CD4-positive, alpha-beta memory T cell (primary cell): ENCODE data around the gene GCG. TPM values are rescaled to one million over a fixed set of nuclear protein-coding genes. Genes with fewer than 3 reads are reported as not detected.
A peak's percentile ranks its signal among the peaks of the same experiment; 100 is the strongest.

ENCODE experiments used
- CTCF ChIA-PET: fragments of 350-600 bp; sonication (Branson Sonifier 250); formaldehyde crosslinking; loops from one replicate; lab custom pipeline; 2021; ENCODE audit warnings: inconsistent platforms; ENCODE audit not compliant: partially characterized antibody; lab: Charles Lee
- POLR2A ChIA-PET: fragments of 350-600 bp; sonication (Branson Sonifier 250); formaldehyde crosslinking; loops from one replicate; lab custom pipeline; 2021; ENCODE audit not compliant: partially characterized antibody; lab: Charles Lee
- DNase-seq, 5 donors: peaks; one replicate each; pipeline versions ENCODE4 v3.0.0 to v3.0.0-alpha.2; 2020 to 2022; ENCODE audit warnings: mixed read lengths in 1 of 5
- H3K27ac ChIP-seq: one replicate; pipeline ENCODE4 v1.7.0; 2013; ENCODE audit warnings: low read depth, low read length
- H3K27me3 ChIP-seq: 2 replicates; pipeline ENCODE4 v1.7.0; 2013; ENCODE audit warnings: mild to moderate bottlenecking, low read length, moderate library complexity; ENCODE audit not compliant: insufficient read depth
- H3K36me3 ChIP-seq: 2 replicates; pipeline ENCODE4 v1.7.0; 2013; ENCODE audit warnings: mild to moderate bottlenecking, low read length, moderate library complexity; ENCODE audit not compliant: insufficient read depth
- H3K4me1 ChIP-seq: 2 replicates; pipeline ENCODE4 v1.7.0; 2013; ENCODE audit warnings: mild to moderate bottlenecking, low read length, moderate library complexity; ENCODE audit not compliant: insufficient read depth
- H3K4me3 ChIP-seq, 2 donors: one replicate each; pipeline ENCODE4 v1.7.0; 2013; ENCODE audit warnings: low read length in 2 of 2, mild to moderate bottlenecking in 1 of 2
- H3K9me3 ChIP-seq, 2 donors: one replicate each; pipeline ENCODE4 v1.7.0; 2013; ENCODE audit warnings: low read length in 2 of 2, control low read depth in 1 of 2; ENCODE audit not compliant: control insufficient read depth in 1 of 2
- H3K27ac Mint-ChIP-seq, 7 donors: one replicate each; pipeline ENCODE4 v1.8.0; 2020 to 2021; ENCODE audit warnings: mixed read lengths in 7 of 7, mild to moderate bottlenecking in 6 of 7, inconsistent platforms in 3 of 7, moderate library complexity in 3 of 7
- H3K27me3 Mint-ChIP-seq, 2 donors: one replicate each; pipeline ENCODE4 v1.8.0; 2020 to 2021; ENCODE audit warnings: mixed read lengths in 2 of 2
- H3K36me3 Mint-ChIP-seq, 2 donors: one replicate each; pipeline ENCODE4 v1.8.0; 2020 to 2021; ENCODE audit warnings: mixed read lengths in 2 of 2, inconsistent platforms in 1 of 2, mild to moderate bottlenecking in 1 of 2
- H3K4me1 Mint-ChIP-seq, 4 donors: one replicate each; pipeline ENCODE4 v1.8.0; 2020 to 2021; ENCODE audit warnings: mixed read lengths in 4 of 4, mild to moderate bottlenecking in 1 of 4
- H3K4me3 Mint-ChIP-seq, 8 donors: one replicate each; pipeline ENCODE4 v1.8.0; 2020 to 2021; ENCODE audit warnings: mixed read lengths in 8 of 8, mild to moderate bottlenecking in 7 of 8, moderate library complexity in 6 of 8, inconsistent platforms in 3 of 8
- H3K9me3 Mint-ChIP-seq, 8 donors: one replicate each; pipeline ENCODE4 v1.8.0; 2020 to 2021; ENCODE audit warnings: mixed read lengths in 8 of 8, mild to moderate bottlenecking in 5 of 8, inconsistent platforms in 3 of 8, moderate library complexity in 1 of 8
- intact Hi-C: fragments of 100-400 bp; cut with micrococcal nuclease; formaldehyde crosslinking; loops from one replicate; pipeline ENCODE4 v1.15.1; 2023
- polyA plus RNA-seq, 2 donors: library from polyadenylated mRNA; unstranded; fragments of 300-500 nt; fragmentation: Illumina TruSeq; gene quantifications; one replicate each; pipeline ENCODE4 v1.2.3, GENCODE V29; 2021
- total RNA-seq, 2 experiments: library from RNA; stranded (reverse); gene quantifications; one replicate each; pipeline ENCODE4 v1.2.3, GENCODE V29; 2021

GCG gene
- total and polyA plus RNA-seq, 4 experiments from 2014 or later, result not detected

- ChIA-PET CTCF (interaction anchor here (0.6 to 1.8 kb wide), 2 partner anchors 48 to 845 kb away, joined by 3 to 4 read pairs; no protein-coding TSS in a partner anchor), POLR2A (no interaction called here)
- intact Hi-C loops, result no loop called here
- Histone ChIP-seq H3K27ac (no peak overlapping the region), H3K36me3 (no peaks in the 10 kb centered on the region), H3K4me1 (no peaks in the 10 kb centered on the region), H3K4me3 (no peak overlapping the region), H3K9me3 (no peaks in the 10 kb centered on the region), H3K27me3 (no peaks in the 10 kb centered on the region)
- H3K36me3 Mint-ChIP-seq, result no peaks in the 10 kb centered on the region
- peaks cover 0 to 2% of the 10 kb centered on the region in 2 donors for H3K27me3 Mint-ChIP-seq
- H3K9me3 Mint-ChIP-seq, result peaks cover 0 to under 1% (median 0%) of the 10 kb centered on the region in 8 donors
- H3K27ac Mint-ChIP-seq, result no peak overlapping the region
- no peak overlapping the region for H3K4me3 Mint-ChIP-seq
- H3K4me1 Mint-ChIP-seq, result peaks cover 0 to 2% (median 0%) of the 10 kb centered on the region in 4 donors
- no peak for DNase-seq
Observed at GRCh38 chr2:162106146-162106551, 45.9 kb downstream of the GCG start.

DNA sequence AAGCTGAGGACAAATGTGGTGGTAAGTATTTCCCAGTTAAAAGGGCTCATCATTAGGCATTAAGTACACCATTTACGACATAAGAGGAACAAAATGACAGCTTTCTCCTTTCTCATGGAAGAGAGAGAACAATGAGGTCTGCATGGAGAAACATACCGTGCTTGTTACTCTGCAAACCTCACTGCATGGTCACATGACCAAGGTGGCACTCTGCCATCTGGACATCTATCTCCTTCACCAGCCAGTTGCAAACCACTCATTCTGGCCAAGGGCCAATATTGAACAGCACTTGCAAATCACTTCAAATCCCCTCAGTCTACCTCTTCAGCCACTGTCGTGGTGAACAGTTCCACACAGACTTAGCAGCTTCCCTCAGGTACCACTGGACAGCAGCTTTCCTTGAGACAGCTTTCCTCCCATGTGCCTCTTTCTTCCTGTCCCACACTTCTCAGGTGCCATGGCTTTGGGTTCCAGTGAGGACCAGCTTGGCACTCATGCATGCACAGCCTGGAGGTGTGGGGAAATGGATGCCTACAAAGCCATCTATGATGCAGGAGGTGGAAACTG, 48.5 kb downstream of the GCG start:
- no peaks in the 10 kb centered on the region for H3K9me3 ChIP-seq
- Mint-ChIP-seq H3K27me3 (peaks cover 0 to 2% of the 10 kb centered on the region in 2 donors), H3K4me3 (no peak overlapping the region), H3K27ac (peak overlapping the region in 1 of 7 donors; percentile 66), H3K4me1 (peaks cover 0 to 2% (median 0%) of the 10 kb centered on the region in 4 donors), H3K36me3 (no peaks in the 10 kb centered on the region), H3K9me3 (peaks cover 0 to 2% (median 0%) of the 10 kb centered on the region in 8 donors)
- no peak for DNase-seq
- no peaks in the 10 kb centered on the region for H3K4me1 ChIP-seq
- no peak overlapping the region for H3K27ac ChIP-seq
- no peaks in the 10 kb centered on the region for H3K27me3 ChIP-seq
- ChIA-PET POLR2A (no interaction called here), CTCF (no interaction called here)
- H3K36me3 ChIP-seq, result no peaks in the 10 kb centered on the region
- H3K4me3 ChIP-seq, result no peak overlapping the region
- intact Hi-C loops, result no loop called here

GRCh38 chr2:162100579-162100978, 51.5 kb downstream of the GCG start:
- CTCF ChIA-PET, result interaction anchor here (1.0 kb wide), 2 partner anchors 8 to 9 kb away, joined by 3 to 4 read pairs; no protein-coding TSS in a partner anchor
- no peak for DNase-seq

GRCh38 chr2:162099836-162100235, 52.2 kb downstream of the GCG start:
- no peak for DNase-seq
- Histone ChIP-seq H3K36me3 (no peaks in the 10 kb centered on the region), H3K27ac (no peak overlapping the region), H3K9me3 (no peaks in the 10 kb centered on the region), H3K4me1 (no peaks in the 10 kb centered on the region), H3K4me3 (no peak overlapping the region), H3K27me3 (no peaks in the 10 kb centered on the region)
- intact Hi-C loops, result no loop called here
- ChIA-PET CTCF (interaction anchor here (1.0 to 1.7 kb wide), 3 partner anchors 9 to 26 kb away, joined by 3 to 6 read pairs (median 4); partner anchors contain the start of gene DPP4), POLR2A (no interaction called here)
- H3K27ac Mint-ChIP-seq, result no peak overlapping the region
- no peaks in the 10 kb centered on the region for H3K36me3 Mint-ChIP-seq
- no peaks in the 10 kb centered on the region for H3K4me1 Mint-ChIP-seq
- peaks cover 0 to 8% of the 10 kb centered on the region in 2 donors for H3K27me3 Mint-ChIP-seq
- H3K9me3 Mint-ChIP-seq, result peaks cover 0 to 4% (median 0%) of the 10 kb centered on the region in 8 donors
- H3K4me3 Mint-ChIP-seq, result no peak overlapping the region

More at GRCh38 chr2:162100579-162100978, 51.5 kb downstream of the GCG start:
- Mint-ChIP-seq H3K9me3 (peaks cover 0 to 4% (median 0%) of the 10 kb centered on the region in 8 donors), H3K4me1 (no peaks in the 10 kb centered on the region), H3K27me3 (peaks cover 0 to 8% of the 10 kb centered on the region in 2 donors), H3K4me3 (no peak overlapping the region), H3K27ac (no peak overlapping the region), H3K36me3 (no peaks in the 10 kb centered on the region)
- no peaks in the 10 kb centered on the region for H3K27me3 ChIP-seq
- intact Hi-C loops, result no loop called here
- no peaks in the 10 kb centered on the region for H3K4me1 ChIP-seq
- H3K27ac ChIP-seq, result no peak overlapping the region
- no peak overlapping the region for H3K4me3 ChIP-seq
- no peaks in the 10 kb centered on the region for H3K9me3 ChIP-seq
- H3K36me3 ChIP-seq, result no peaks in the 10 kb centered on the region
- POLR2A ChIA-PET, result no interaction called here

Other genes starting within 250 kb of the GCG start
- gene DPP4, start 78.0 kb downstream of the GCG start, total RNA-seq, result 10 to 100 TPM; 38.5 to 40.2 TPM
- gene DPP4, start 78.0 kb downstream of the GCG start, polyA plus RNA-seq, result 100 to 1,000 TPM; 105 to 124 TPM
- not detected for gene FAP, start 91.2 kb upstream of the GCG start, total RNA-seq
- gene FAP, start 91.2 kb upstream of the GCG start, polyA plus RNA-seq, result not detected
- gene IFIH1, start 166.4 kb upstream of the GCG start, total RNA-seq, result 10 to 100 TPM; 30.1 to 31.2 TPM
- gene IFIH1, start 166.4 kb upstream of the GCG start, polyA plus RNA-seq, result 10 to 100 TPM; 13.1 to 24.1 TPM
- 10 to 100 TPM; 11.5 to 11.9 TPM for gene GCA, start 191.9 kb upstream of the GCG start, total RNA-seq
- gene GCA, start 191.9 kb upstream of the GCG start, polyA plus RNA-seq, result 10 to 100 TPM; 10.9 to 16.8 TPM